ENCODE results near the gene SCN1A.

The SCN1A gene

GRCh38 chr2:166082736-166083135, 45.1 kb downstream of the SCN1A start:
- no peak for TF ChIP-seq YY1 (IDR thresholded peaks at IDR 0.05; ENCODE audit: low read depth)
- no peak for TF ChIP-seq FOXM1 (IDR thresholded peaks at IDR 0.05; ENCODE audit: borderline replicate concordance, low read depth)
- TF ChIP-seq, protein P1, sequence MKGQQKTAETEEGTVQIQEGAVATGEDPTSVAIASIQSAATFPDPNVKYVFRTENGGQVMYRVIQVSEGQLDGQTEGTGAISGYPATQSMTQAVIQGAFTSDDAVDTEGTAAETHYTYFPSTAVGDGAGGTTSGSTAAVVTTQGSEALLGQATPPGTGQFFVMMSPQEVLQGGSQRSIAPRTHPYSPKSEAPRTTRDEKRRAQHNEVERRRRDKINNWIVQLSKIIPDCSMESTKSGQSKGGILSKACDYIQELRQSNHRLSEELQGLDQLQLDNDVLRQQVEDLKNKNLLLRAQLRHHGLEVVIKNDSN (IDR thresholded peaks at IDR 0.05): no peak
- no peak for TF ChIP-seq EGR1 (IDR thresholded peaks at IDR 0.05)
- TF ChIP-seq CREB1 (IDR thresholded peaks at IDR 0.05; ENCODE audit: low read depth): no peak
- no peak for TF ChIP-seq RAD21 (IDR thresholded peaks at IDR 0.05; ENCODE audit: low read depth)
- TF ChIP-seq, protein P2, sequence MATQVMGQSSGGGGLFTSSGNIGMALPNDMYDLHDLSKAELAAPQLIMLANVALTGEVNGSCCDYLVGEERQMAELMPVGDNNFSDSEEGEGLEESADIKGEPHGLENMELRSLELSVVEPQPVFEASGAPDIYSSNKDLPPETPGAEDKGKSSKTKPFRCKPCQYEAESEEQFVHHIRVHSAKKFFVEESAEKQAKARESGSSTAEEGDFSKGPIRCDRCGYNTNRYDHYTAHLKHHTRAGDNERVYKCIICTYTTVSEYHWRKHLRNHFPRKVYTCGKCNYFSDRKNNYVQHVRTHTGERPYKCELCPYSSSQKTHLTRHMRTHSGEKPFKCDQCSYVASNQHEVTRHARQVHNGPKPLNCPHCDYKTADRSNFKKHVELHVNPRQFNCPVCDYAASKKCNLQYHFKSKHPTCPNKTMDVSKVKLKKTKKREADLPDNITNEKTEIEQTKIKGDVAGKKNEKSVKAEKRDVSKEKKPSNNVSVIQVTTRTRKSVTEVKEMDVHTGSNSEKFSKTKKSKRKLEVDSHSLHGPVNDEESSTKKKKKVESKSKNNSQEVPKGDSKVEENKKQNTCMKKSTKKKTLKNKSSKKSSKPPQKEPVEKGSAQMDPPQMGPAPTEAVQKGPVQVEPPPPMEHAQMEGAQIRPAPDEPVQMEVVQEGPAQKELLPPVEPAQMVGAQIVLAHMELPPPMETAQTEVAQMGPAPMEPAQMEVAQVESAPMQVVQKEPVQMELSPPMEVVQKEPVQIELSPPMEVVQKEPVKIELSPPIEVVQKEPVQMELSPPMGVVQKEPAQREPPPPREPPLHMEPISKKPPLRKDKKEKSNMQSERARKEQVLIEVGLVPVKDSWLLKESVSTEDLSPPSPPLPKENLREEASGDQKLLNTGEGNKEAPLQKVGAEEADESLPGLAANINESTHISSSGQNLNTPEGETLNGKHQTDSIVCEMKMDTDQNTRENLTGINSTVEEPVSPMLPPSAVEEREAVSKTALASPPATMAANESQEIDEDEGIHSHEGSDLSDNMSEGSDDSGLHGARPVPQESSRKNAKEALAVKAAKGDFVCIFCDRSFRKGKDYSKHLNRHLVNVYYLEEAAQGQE (IDR thresholded peaks at IDR 0.05; ENCODE audit: low read depth): no peak
- TF ChIP-seq TCF12 (IDR thresholded peaks at IDR 0.05; ENCODE audit: low read depth): no peak
- no peak for TF ChIP-seq TAF1 (IDR thresholded peaks at IDR 0.05; ENCODE audit: low read depth)
- TF ChIP-seq CEBPB (IDR thresholded peaks at IDR 0.05): no peak
- no peak for TF ChIP-seq NFIC (IDR thresholded peaks at IDR 0.05)
- no peak for TF ChIP-seq TEAD4 (IDR thresholded peaks at IDR 0.05)
- TF ChIP-seq, protein P3, sequence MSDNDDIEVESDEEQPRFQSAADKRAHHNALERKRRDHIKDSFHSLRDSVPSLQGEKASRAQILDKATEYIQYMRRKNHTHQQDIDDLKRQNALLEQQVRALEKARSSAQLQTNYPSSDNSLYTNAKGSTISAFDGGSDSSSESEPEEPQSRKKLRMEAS (IDR thresholded peaks at IDR 0.05): no peak
- TF ChIP-seq ZBTB7A (IDR thresholded peaks at IDR 0.05; ENCODE audit: low read depth): no peak
- TF ChIP-seq EP300 (IDR thresholded peaks at IDR 0.05; ENCODE audit: borderline replicate concordance): no peak

GRCh38 chr2:166081852-166082251, 46.0 kb downstream of the SCN1A start:
- TF ChIP-seq TCF12 (IDR thresholded peaks at IDR 0.05; ENCODE audit: low read depth): no peak

DNA sequence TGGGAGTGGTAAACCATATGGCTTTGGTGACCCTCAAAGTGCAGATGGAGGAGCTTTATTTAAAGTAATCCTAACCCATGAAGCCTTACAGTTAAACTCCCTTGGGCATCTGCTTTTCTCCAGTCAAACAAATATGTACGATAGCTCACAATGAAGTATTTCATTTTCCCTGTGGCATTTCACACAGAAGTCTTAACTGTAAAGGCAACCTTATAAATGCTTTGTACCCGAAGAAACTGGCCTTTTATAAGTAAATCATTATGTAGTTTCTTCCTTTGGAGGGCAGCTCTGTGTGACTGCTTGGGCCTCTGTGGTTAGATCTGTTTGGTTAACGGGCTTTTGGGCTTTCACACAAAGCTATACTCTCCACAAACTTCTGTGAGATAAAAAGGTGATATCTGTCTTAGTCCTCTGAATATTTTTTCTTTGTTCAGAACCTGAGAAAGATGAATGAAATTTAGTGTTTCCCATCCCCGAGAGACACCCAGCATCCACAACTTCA, 46.6 kb downstream of the SCN1A start:
- TF ChIP-seq, protein P1 (IDR thresholded peaks at IDR 0.05): no peak
- TF ChIP-seq, protein P3 (IDR thresholded peaks at IDR 0.05): no peak
- TF ChIP-seq RAD21 (IDR thresholded peaks at IDR 0.05; ENCODE audit: low read depth) (no peak), TAF1 (IDR thresholded peaks at IDR 0.05; ENCODE audit: low read depth) (no peak), EP300 (IDR thresholded peaks at IDR 0.05; ENCODE audit: borderline replicate concordance) (no peak), NFIC (IDR thresholded peaks at IDR 0.05) (no peak), CREB1 (IDR thresholded peaks at IDR 0.05; ENCODE audit: low read depth) (no peak), YY1 (IDR thresholded peaks at IDR 0.05; ENCODE audit: low read depth) (no peak), TCF12 (IDR thresholded peaks at IDR 0.05; ENCODE audit: low read depth) (no peak), FOXM1 (IDR thresholded peaks at IDR 0.05; ENCODE audit: borderline replicate concordance, low read depth) (no peak), TEAD4 (IDR thresholded peaks at IDR 0.05) (no peak), ZBTB7A (IDR thresholded peaks at IDR 0.05; ENCODE audit: low read depth) (no peak), CEBPB (IDR thresholded peaks at IDR 0.05) (no peak), EGR1 (IDR thresholded peaks at IDR 0.05) (no peak)
- TF ChIP-seq, protein P2 (IDR thresholded peaks at IDR 0.05; ENCODE audit: low read depth): no peak

DNA sequence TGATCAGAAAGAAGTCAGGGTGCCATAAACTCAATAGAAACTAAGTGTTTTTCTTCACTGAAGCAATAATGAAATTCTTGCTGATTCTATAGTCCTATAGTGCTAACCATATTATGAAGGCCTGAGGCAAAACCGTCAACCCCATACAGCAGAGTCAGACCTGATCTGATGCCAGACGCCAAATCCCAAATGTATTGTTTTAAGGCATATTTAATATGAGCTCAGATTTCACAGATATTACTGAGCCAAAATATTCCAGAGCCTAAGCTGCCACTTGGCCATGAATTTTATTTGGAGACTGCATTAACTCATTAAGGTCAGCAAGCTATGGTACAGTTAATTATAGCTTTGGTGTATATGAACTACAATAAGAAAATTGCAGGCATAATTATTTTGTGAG, 53.4 kb downstream of the SCN1A start:
- TF ChIP-seq CREB1 (IDR thresholded peaks at IDR 0.05; ENCODE audit: low read depth) (no peak), YY1 (IDR thresholded peaks at IDR 0.05; ENCODE audit: low read depth) (no peak), CEBPB (IDR thresholded peaks at IDR 0.05) (no peak), TCF12 (IDR thresholded peaks at IDR 0.05; ENCODE audit: low read depth) (peak; percentile 82), ZBTB7A (IDR thresholded peaks at IDR 0.05; ENCODE audit: low read depth) (no peak), NFIC (IDR thresholded peaks at IDR 0.05) (peak; percentile 92), TAF1 (IDR thresholded peaks at IDR 0.05; ENCODE audit: low read depth) (no peak), EGR1 (IDR thresholded peaks at IDR 0.05) (no peak), TEAD4 (IDR thresholded peaks at IDR 0.05) (peak; percentile 88), RAD21 (IDR thresholded peaks at IDR 0.05; ENCODE audit: low read depth) (no peak), FOXM1 (IDR thresholded peaks at IDR 0.05; ENCODE audit: borderline replicate concordance, low read depth) (peak; percentile 77; the same call in 1 of the 2 replicates), EP300 (IDR thresholded peaks at IDR 0.05; ENCODE audit: borderline replicate concordance) (peak; percentile 88)
- TF ChIP-seq, protein P2 (IDR thresholded peaks at IDR 0.05; ENCODE audit: low read depth): no peak
- TF ChIP-seq, protein P3 (IDR thresholded peaks at IDR 0.05): no peak
- TF ChIP-seq, protein P1 (IDR thresholded peaks at IDR 0.05): no peak
